ENCODE results near the gene LCN1.
"Not testable (repeated sequence)": the region's sequence is repeated elsewhere in the genome, so short reads cannot be mapped to it uniquely, and the experiment has no call there.

The LCN1 gene

DNA sequence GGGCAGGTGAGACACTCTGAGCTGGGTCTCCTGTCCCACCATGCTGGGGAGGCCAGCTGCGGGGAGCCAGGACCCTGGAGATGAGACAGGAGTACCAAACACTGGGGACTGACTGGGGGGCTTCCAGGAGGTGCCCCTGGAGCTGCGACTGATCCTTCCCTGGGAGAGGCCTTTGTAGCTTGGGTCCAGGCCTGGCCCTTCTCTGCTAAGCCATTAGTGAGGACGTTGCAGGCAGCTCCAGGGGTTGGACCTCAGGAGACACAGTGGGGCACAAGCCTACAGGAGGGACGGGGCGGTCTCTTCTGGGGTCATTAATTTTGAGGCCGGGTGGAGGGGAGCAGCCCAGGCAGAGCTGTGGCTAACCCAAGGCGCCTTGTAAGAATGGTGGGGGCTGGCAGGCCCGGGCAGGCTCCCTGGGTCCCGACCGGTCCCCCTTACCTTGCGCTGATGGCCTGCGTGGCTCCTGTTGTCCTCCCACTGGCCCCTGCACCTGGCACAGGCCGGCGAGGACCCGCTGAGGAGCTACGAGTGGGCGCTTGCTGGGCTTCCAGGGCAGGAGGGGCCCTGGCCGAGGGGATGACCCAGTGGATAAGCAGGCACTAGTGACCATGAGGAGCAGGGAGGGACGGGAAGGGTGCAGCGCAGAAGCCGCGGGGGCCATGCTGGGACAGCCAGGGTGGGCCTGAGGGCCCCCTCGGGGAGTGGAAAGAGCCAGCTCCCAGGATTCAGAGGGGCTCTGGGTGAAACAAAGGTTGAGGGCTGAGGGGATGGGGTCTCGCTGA lies 15.6 kb upstream of the LCN1 start:
- no peak for DNase-seq

DNA sequence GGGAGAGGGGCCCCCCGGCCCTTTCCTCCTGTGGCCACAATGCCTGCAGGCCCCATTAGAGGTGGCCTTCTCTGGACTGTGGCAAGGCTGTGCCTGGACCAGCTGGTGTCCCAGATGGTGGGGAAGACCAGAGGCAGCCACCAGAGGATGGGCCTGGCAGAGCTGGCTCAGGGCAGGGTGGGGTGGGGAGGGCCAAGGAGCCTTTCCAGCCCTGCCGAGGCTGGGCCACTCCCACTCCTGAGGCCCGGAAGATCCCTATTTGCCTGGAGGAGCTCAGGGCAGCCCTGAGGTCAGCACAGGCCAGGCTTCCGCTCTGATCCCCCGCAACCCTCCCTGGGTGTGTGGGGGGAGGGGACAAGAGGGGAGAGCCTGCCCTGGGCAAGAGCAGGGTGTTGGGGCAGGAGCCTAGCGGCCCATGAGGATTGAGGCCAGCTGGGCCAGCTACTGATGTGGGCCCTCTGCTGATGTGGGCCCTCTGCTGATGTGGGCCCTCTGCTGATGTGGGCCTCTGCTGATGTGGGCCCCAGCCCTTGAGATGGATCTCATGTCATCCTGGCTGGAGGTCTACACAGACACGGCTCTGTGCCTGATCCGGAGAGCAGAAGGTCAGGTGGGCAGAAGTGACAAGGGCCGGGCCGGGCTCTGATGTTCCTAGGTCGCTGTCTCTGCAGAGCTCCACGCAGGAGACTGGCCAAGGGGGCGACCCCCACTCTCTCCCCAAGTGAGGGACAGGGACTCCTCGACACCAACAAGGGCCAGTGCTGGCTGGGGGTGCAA lies 14.7 kb upstream of the LCN1 start:
- no peak for DNase-seq

DNA sequence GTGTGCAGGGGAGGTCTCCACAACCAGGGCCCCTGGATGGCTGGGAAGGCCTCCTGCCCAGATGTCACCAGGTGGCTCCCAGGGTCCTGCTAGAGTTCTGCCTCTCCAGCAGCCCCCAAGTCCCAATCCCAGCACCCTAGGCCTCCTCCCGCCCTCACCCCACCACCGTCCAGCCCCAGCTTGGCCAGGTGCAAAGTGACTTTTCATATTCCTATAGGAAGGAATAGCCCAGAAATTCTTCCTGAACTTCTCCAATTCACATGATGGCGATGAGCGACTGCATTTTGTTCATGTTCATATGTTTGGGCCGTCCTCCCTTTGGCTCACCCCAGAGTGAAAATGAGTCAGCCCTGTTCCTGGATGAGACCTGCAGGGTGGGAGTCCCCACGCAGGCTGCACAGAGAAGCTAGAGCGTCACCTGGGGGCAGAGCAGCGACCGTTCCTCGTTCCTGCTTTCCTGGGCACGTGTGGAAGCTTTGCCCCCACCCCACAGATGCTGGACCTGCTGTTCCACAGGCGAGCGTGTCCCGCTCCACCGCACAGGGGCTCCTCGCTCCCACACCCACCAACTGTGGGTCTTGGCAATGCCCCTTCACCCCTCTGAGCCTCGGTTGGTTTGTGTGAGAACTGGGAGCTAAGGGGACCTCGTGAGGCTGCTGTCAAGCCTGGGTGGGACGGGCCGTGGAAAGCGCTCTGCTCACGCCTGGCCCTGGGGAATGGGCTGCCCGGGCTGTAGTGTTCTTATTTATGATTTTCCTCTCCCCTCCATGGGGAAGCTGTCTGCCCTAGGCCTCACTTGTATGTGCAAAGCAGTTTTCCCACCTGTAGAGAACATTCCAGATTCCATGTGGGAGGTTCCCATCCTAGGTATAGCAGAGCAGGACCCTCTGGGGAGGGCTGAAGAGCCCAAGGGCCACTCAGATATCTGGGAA lies 13.9 kb upstream of the LCN1 start:
- no peak for DNase-seq

DNA sequence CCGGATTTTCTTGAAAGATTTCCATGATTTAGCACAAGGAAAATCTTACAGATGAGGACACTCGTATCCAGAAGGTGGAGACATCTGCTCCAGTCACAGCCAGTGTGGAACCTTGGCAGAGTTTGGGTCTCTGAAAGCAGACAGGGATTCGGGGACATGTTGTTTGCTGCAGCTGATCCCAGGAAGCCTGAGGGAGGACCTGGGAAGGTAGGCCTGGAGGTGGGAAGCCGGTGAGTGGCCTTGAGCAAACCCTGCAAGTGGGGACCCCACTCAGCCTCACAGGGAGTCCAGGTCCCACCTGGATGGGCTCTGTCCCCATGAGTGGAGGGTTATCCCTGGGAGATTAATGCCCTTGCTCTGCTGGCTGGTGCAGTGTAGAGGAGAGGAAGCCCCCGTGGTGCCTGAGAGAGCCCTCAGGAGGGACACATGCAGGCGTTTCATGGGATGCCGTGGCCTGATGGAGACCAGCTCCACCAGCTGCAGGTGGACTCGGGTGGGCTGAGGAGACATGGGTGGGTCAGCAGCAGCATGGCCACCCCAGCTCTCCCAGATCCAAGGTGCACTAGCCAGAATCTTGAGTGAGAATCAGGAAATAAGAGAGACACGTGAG lies 12.9 kb upstream of the LCN1 start:
- no peak for DNase-seq

DNA sequence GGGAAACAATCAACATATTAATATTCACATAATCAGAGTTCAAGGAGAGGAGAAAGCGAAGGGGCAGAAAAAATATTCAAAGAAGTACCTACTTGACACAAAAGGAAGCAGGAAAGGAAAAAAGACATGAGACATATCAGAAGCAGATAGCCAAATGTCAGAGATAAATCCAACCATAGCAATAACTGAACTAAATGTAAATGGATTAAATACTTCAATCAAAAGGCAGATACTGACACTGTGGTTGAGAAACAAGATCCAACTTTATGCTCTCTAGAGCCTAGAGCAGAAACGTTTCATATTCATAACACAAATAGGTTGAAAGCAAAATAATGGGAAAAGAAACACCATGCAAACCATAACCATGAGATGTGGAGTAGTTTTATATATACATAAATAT lies 11.8 kb upstream of the LCN1 start:
- no peak for DNase-seq

DNA sequence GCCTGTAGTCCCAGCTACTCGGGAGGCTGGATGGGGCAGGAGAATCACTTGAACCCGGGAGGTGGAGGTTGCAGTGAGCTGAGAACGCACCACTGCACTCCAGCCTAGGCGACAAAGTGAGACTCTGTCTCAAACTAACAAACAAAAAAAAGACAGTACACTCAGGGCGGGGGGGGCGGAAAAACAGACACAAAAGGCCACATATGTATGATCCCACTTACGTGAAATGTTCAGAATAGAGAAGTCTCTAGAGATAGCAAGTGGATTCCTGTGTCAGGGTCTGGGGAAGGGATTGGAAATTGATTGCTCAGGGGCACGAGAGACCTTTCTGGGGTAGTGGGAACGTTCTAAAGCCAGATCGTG lies 9.0 kb upstream of the LCN1 start:
- no peak for DNase-seq

DNA sequence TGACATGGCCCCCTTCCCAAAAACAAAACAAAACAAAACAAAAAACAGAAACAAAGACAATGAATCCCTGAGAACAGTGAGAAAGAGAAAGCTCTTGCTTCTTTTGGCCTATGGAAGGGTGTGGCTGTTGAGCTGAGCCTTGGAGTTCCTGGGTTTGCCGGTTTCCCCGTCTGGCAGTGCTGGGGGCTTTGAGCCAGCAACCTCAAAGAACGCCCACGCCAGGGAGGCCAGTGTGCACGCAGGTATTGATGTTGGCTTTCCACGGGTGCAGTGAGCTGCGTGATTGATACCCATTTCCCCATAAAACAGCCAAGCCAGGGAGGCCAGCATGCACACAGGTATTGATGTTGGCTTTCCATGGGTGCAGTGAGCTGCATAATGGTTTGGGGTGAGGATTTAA lies 8.3 kb upstream of the LCN1 start:
- no peak for DNase-seq

DNA sequence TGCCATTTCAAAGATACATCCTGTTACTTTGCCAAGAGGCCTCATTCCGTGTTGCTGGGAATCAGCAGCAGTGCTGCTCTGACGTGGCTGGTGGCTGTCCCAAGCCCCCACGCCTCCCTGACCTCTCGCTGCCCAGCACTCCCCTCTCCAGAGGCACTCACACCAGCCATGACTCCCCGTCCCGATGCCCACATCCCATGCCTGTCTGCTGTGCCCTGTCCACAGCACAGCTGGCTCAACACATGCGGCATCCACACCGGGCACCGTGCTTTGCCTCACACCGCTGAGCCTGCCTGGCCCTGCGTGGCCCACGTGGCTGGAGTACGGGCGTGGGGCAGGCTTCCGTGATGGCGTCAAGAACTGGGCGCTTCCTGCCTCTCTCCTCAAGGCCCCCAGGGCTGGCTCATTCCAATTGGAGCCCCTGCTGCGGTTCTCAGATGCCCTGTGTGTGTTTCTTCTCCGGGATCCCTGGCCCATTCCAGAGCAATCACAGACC lies 7.8 kb upstream of the LCN1 start:
- DNase-seq: no peak

DNA sequence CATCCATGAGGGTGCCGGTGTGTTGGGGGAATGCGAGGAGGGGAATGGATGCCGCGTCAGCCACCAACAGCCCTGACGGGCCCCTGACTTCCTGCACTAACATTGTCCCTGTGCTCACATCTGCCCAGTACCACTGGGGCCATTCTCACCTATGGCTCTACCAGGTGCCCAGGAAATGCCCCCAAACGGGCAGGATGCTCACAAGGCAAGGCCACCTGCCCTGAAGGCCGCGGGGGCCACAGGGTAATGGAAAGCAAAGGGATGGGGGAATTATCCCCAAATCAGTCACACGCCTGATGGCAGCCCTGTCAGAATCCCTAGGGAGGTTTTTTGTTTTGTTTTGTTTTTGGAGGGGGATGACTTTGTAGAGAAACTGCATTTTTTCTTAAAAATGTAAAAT lies 7.3 kb upstream of the LCN1 start:
- DNase-seq: not testable (repeated sequence)

DNA sequence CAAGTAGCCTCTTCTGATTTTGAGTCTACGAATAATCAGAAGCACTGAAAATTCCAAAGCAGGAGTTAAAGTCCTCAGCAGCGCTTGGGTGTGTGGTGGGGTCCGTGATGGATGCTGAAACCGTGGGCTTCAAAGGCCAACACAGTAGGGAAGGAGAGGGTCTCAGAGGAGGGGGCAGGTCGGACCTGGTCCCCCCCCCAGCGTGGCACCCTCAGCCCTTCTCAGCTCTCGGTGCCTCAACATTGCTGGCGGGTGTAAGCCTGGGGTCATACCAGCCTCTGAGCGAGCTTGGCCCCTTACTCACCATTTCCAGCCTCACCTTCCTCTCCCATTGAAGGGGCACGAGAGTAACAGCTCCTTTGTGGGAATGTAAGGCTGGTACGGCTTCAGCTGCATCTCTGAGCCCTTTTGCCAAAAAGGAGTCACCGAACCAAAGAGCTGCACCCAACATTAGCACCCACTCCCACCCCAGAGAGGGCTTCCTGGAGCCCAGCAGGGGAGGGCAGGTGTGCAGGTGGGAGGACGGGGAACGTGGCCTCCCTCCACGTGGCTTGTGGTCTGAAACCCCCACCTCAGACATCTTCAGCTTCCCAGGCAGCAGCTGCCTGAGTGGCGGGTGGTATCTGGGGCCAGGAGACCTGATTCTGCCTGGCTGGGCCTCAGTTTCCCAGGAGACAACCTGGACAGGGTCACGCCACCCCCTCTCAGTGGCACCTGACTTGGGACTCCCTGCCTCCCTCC lies 6.7 kb upstream of the LCN1 start:
- no peak for DNase-seq

DNA sequence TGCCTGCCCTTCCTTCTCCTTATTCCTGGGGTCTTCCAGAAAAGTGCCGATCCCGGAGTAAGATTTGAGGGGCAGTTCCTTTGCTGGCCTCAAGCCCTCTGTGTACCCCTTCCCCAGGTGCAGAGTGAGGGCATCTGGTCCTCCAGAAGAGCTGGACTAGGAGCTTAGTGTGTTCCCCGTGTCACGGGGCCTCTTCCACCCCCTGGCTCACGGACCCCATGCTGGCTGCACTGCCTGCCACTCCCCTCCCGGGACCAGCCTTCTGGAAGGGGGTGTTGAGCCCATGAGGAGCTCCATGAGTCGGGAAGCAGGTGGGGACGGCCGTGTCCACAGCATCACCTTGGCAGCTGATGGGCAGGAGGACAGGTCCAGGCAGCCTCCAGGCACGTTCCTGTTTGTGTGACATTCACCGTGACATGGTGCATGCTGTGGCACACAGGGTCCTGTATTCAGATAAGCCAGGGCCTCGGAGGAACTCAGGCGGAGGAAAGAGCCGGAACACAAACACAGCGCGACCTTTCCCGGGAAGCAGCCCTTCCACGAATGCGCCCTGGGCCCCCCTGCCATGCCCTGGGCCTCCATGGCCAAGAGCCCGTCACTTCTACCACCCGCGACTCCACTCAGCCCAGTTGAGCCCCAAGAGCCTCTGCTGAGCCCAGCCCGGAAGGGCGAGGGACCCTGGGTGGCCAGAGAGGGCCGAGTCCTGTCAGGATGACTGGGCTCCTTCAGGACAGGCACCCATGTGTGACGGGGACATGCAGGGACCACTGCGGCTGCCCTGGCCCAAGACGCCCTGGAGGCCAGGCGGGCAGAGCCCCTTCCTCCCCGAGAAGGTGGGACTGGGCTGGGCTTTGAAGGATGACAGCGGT lies 5.9 kb upstream of the LCN1 start:
- no peak for DNase-seq

DNA sequence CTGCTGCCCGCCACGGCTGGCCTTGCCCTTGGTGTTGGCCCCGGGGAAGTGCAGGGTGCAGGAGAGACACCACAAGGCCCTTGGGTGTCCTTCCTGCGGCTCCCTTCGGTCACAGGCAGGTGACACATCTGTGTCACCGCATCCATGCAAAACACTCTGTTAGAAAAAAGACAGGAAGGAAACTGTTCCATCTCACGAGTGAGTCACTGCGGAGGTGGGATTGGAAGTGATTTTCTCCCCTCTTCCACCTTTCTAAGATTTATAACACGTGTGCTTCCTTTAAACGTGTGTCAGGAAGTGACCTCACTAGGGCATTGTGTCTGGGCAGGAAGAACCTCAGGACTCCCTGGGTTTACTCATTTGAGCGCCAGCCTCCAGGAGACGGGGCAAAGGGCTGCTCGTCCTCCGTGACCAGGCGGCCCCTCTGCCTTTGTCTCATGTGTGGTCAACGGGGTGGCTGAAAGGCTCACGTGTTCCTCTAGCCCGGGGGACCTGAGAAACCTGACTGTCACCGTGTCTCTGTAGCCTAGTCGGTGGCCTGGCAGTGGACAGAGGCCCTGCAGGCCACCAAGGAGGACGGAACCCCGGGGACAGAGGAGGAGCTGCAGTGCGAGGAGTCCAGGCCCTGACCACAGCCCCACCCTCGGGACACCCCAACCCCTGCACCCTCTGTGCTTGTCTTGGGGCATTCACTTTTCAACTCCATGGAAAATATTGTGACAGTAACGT lies 4.9 kb upstream of the LCN1 start:
- no peak for DNase-seq

DNA sequence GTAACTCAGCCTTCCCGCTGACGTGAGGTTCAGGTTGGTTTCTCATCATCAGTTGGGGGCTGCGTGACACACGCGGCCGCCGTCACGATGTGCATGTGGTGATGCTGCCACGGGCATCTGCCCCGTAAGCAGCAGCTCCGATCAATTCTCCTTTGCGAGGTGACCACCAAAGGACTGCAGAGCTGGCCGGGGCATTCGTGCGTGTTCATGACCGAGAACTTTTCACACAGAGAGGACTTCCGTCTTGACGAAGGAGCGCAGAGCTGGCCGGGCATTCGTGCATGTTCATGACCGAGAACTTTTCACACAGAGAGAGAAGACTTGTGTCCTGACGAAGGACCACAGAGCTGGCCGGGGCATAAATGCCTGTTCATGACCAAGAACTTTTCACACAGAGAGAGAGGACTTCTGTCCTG lies 3.8 kb upstream of the LCN1 start:
- no peak for DNase-seq

DNA sequence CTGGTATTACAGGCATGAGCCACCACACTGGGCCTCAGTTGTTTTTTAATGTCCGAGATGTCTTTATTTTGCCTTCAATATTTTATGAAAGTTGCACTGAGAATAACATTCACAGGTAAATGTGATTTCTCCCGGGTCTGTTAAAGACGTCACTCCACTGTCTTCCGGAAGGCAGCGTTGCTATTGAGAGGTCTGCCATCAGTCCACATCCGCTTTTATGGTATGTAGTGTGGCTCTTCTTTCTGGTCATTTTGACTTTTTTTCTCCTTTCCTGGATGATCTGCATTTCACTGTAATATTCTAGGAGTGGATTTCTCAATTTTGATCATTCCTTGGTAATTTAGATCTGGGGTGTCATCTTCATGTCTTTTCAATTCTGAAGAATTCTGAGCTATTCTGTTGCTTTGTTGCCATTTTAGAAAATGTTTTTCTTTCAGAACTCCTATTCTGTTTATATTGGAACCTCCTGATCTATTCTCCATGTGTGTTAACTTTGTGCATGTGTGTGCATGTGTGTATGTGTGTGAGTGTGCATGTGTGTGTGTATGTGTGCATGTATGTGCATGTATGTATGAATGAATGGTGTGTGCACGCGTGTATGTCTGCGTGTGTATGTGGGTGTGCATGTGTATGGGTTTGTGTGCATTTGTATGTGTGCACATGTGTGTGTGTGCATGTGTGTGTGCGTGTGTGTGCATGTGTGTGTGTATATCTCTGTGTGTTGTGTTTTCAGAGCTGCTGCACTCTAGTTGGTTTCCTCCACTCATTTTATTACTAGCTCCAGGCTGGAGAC lies 1.9 kb upstream of the LCN1 start:
- no peak for DNase-seq

DNA sequence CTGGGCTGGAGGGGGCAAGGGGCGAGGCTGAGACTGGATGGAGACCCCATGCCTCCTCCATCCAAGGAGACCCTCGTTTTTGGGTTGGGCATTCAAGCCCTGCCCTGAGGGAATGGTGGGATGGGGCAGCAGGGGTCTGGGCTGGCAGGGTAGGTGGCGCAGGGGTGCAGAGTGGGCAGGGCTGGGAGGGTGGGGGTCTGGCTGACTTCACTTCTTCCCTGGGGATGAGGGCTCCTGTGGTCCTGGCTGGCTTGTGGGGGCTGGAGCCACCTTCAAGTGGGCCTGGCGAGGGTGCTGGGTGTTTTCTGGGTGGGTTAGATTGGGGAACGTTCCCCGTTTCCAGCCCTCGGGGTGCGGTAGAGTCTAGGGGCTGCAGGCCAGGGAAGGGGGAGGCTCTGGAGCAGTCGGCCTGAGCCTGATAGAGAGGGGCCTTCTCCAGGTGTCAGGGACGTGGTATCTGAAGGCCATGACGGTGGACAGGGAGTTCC lies 412 bp downstream of the LCN1 start:
- DNase-seq: no peak

DNA sequence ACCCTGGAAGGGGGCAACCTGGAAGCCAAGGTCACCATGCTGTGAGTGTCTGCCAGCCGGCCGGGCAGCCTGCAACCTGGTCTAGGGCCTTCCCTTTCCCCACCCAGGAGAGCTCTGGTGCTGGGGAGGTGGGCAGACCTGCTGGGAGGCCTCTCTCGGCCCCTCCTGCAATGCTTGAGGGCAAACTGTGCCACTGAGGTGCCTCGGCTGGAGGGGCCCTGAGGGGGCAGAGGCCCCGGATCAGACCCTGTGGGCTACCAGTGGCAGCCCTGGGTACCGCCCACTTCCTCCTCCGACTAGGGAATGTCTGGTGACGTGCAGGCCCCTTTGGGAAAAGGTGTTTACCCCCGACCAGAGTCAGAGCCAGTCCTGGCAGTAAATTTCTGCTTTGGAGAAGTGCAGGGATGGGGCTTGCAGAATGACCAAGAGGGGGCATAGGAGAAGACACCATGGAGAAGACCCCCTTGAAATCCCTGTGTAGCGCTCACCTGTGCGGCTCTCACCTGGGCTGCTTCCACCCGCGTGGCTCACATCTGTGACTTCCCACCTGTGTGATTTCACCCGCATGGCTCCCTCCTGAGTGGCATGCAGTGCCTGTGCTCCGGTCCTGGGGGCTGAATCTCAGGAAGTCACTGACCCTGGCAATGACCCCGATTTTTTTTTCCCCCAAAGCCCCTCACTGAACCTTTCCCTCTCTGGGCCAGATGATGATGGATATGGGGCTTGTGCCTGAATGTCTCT lies 1.1 kb downstream of the LCN1 start:
- no peak for DNase-seq

DNA sequence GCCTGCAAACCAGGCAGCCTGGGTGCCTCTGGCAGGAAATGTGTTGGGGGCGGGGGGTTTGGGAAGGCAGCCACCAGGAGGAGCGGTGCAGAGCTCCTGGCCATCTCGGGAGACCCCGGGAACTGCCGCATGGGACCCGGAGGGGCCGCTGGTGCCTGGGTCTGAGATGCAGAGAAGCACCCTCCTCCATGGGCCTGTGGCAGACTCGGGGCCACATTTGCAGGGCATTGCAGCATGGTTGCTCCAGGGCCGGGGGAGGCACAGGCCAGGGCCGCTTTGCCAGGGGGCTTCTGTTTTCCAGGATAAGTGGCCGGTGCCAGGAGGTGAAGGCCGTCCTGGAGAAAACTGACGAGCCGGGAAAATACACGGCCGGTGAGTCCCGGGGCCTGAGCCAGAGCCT lies 1.7 kb downstream of the LCN1 start:
- DNase-seq: no peak

DNA sequence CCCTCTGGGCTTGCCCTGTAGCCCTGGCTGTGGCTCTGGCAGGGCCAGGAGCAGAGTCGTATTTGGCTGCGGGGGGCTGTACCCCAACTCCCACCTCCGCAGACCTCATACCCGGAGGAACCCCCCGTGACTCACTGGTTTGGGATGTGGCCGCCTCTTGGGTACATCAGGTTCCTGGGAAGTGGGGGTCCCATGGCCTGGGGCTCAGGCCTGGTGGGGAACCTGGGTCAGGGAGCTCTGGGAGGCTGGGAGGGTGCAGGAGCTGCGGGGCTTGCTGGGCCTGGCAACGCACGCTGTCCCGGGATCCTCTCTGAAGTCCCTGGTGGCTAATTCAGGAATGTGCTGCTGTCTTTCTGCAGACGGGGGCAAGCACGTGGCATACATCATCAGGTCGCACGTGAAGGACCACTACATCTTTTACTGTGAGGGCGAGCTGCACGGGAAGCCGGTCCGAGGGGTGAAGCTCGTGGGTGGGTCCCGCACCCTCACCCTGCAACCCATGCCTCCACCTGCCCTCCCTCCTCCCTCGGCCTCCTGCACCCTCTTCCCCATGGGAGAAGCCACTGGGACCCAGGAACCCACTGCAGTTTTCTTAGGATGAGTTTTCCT lies 2.4 kb downstream of the LCN1 start:
- DNase-seq: no peak
